ENCODE data around the gene XPR1.

GRCh38 chr1:180939711-180940103 lies 307.9 kb downstream of the XPR1 start:
- TF ChIP-seq EZH2phosphoT487 (IDR thresholded peaks at IDR 0.05; ENCODE audit: insufficient read depth, low read depth): no peak
- no peak for TF ChIP-seq EZH2 (IDR thresholded peaks at IDR 0.05; ENCODE audit: insufficient read depth, poor library complexity, severe bottlenecking)

Measured in GM23248 (cell line).